NCI-H146 treated with DMSO at 0.1 percent for 48 hours (cell line): ENCODE measurements around the gene UBE2D2.

Experiments
- DNase-seq: peaks from one replicate; lab custom pipeline; 2025; ENCODE audit not compliant: unreplicated experiment; lab: John Stamatoyannopoulos, UW

Gene UBE2D2

DNA sequence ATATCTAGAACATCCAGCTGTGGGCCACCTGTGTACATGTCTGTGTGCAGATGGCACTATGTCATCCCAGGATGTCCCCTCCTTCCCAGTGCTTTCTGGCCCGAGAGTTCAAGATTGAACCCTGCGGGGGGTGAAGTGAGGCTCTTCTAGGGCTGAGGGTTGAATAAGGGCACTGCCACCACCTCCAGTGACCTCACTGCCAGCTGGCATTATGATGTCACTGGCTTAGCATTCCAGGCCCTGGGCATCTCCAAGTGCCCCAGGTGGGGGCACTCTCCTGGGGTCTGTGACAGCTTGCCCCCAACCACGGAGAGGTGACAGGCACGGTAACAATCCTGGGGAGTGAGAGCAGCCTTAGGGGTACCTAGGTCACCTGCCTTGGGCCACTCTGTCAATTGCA, 114.1 kb downstream of the UBE2D2 start:
- DNase-seq = no peak

DNA sequence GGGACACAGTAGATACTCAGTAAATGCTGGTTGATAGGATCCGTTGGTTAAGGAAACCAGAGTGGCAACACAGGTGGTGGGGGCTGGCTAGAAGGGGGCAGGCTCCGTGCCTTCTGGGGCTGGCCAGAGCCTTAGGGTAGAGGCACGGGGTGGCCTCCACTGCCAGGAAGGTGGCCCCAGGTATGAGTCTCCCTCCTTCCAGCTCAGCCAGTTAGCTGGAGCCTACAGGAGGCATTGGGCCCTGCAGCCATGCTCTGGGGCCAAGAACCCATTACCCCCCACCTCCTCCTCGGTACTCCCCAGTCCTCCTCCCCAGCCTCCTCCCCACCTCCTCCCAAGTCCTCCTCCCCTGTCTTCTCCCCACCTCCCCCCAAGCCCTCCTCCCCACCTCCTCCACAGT, 114.7 kb downstream of the UBE2D2 start:
- DNase-seq = no peak

DNA sequence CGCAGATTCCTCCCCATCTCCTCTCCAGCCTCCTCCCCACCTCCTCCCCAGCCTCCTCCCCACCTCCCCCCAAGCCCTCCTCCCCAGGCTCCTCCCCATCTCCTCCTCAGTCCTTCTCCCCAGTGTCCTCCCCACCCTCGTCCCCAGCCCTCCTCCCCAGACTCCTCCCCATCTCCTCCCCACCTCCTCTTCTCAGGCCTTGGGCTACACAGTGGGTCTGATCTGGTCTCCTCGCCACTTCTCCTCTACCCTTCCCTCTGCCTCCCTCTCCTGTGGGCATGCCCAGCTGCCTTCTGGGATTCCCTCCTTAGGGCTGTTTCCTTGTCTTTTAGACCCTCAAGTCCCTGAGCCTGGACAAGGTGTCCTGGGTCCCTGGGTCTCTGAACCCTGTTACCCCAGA, 115.3 kb downstream of the UBE2D2 start:
- DNase-seq = no peak

DNA sequence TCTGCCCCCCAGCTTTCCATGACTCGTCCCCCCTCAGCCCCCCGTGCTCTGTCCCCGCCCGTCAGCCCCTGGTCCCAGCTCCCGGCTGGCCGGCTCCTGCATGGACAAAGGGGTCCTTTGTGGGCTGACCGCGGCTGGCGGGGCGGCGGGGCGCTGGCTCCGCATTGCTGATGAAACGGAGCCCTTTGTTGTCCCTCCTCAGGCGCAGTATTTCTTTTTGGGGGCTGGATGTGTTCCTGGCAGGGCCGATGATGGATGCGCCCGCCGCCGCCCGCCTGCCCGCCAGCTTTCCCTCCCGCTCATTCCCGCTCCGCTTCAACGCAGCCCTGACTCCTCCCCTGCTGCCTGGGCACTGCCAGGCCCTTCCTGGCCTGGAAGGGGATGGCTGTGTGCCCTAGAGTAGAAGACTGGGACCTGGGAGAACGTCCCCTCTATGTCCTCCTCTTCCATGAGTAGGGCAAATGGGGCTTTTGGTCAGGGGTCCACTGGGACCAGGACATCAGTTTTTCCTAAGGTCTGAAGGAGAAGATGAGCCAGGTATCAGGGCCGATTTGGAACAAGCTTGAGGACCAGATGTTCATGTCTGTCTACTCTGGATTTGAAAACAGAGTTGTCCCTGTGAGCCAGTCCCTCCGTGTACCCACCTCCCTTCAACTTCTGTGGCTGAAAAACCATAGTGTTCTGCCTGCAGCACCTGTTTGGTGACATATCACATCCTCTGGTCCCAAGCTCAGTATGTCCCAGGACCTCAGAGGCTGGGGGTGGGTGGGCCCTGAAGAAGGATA, 116.0 kb downstream of the UBE2D2 start:
- no peak for DNase-seq
